ENCODE results near the gene FGF13. TPM values are rescaled to one million over a fixed set of nuclear protein-coding genes. Genes with fewer than 3 reads are reported as not detected.

The FGF13 gene
- total and polyA plus RNA-seq, 2 of the 4 experiments (the other 2 are of a cell fraction): 0.18 TPM; not detected in 1

GRCh38 chrX:138742217-138742616 lies 30.7 kb upstream of the FGF13 start:
- intact Hi-C loops (cut with micrococcal nuclease) (no loop called here), in situ Hi-C loops (cut with MboI; ENCODE audit: low sequenced_read_pairs) (loop anchor here (10.0 kb wide), 1 partner anchor 547 kb away; no protein-coding TSS in a partner anchor), dilution Hi-C loops (cut with HindIII; ENCODE audit: low sequenced_read_pairs, unreplicated experiment) (no loop called here)
- POLR2A ChIA-PET (ENCODE audit: unreplicated experiment): no interaction called here
- H2BK20ac ChIP-seq (ENCODE audit: low read depth, low read length): no peak overlapping the region
- H2BK120ac ChIP-seq (ENCODE audit: low read depth, low read length): no peak overlapping the region
- no peak overlapping the region for H3K23ac ChIP-seq (ENCODE audit: low read depth, low read length)
- H2BK5ac ChIP-seq (ENCODE audit: low read depth, low read length, poor library complexity, severe bottlenecking): no peak overlapping the region
- H3K9me3 ChIP-seq (ENCODE audit: control insufficient read depth, insufficient read depth, low read length): no peaks in the 10 kb centered on the region
- no peaks in the 10 kb centered on the region for H3K27me3 ChIP-seq (ENCODE audit: control insufficient read depth, insufficient read depth, low read length)
- no TSS peak for BruUV-seq (replicated peaks)
- H2AFZ ChIP-seq (replicated peaks; ENCODE audit: low read length, poor library complexity): no peak overlapping the region
- H3K79me1 ChIP-seq (ENCODE audit: low read depth in 1 of 2, low read length in 2 of 2): no peaks in the 10 kb centered on the region
- H2AK9ac ChIP-seq (replicated peaks; ENCODE audit: low read depth, low read length, poor library complexity): no peak overlapping the region
- DNase-seq: no peak
- no peaks in the 10 kb centered on the region for H4K20me1 ChIP-seq (ENCODE audit: insufficient read depth, low read length)
- no peak overlapping the region for H3K4ac ChIP-seq (ENCODE audit: low read depth, low read length)
- 75% methylated on average over 2 of the region's 5 CpGs; no CpG with 5 or more reads in 1 of the 2 experiments for WGBS, 2 experiments (ENCODE audit: extremely low coverage in 2 of 2, insufficient read length in 1 of 2)
- no peak overlapping the region for H3K18ac ChIP-seq (ENCODE audit: low read depth, low read length)
- H3K9ac ChIP-seq (ENCODE audit: low read depth, low read length): no peak overlapping the region
- no peaks in the 10 kb centered on the region for H3K4me1 ChIP-seq (ENCODE audit: control insufficient read depth, insufficient read depth, low read length)
- no peak for ATAC-seq (ENCODE audit: low read depth)
- H2AK5ac ChIP-seq (ENCODE audit: low read depth, low read length): no peak overlapping the region
- no peak overlapping the region for H3K4me3 ChIP-seq (ENCODE audit: insufficient read depth, low read depth, low read length)
- CTCF ChIA-PET: no interaction called here
- no peak overlapping the region for H4K5ac ChIP-seq (ENCODE audit: low read depth, low read length)
- H3K36me3 ChIP-seq (ENCODE audit: control insufficient read depth, insufficient read depth, low read length): no peaks in the 10 kb centered on the region
- H3K4me2 ChIP-seq (ENCODE audit: low read depth, low read length): no peak overlapping the region
- no peaks in the 10 kb centered on the region for H3K9me1 ChIP-seq (ENCODE audit: insufficient read depth, low read length)
- no peak overlapping the region for H3K56ac ChIP-seq (ENCODE audit: extremely low read depth, insufficient read depth, low read length)
- no peak overlapping the region for H2BK15ac ChIP-seq (ENCODE audit: low read depth, low read length)
- no peak overlapping the region for H3K27ac ChIP-seq (ENCODE audit: insufficient read depth, low read length)
- TF ChIP-seq MXI1 (IDR thresholded peaks at IDR 0.05; ENCODE audit: borderline replicate concordance, low read depth, low read length) (no peak), MAZ (IDR thresholded peaks at IDR 0.05; ENCODE audit: borderline replicate concordance, low read depth, low read length) (no peak), RAD21 (IDR thresholded peaks at IDR 0.05; ENCODE audit: low read length) (no peak), SMC3 (IDR thresholded peaks at IDR 0.05; ENCODE audit: low read depth, low read length) (no peak), ELK1 (IDR thresholded peaks at IDR 0.05; ENCODE audit: borderline replicate concordance, low read depth, low read length) (no peak), RFX5 (IDR thresholded peaks at IDR 0.05; ENCODE audit: low read depth, low read length) (no peak), CHD1 (IDR thresholded peaks at IDR 0.05; ENCODE audit: low read depth, low read length) (no peak), USF2 (IDR thresholded peaks at IDR 0.05; ENCODE audit: low read depth, low read length) (no peak), MAFK (IDR thresholded peaks at IDR 0.05; ENCODE audit: low read depth, low read length) (no peak), POLR2A (IDR thresholded peaks at IDR 0.05; ENCODE audit: low read depth, low read length) (no peak), NFE2L2 (IDR thresholded peaks at IDR 0.05; ENCODE audit: low read depth, low read length) (no peak), RCOR1 (IDR thresholded peaks at IDR 0.05; ENCODE audit: insufficient replicate concordance, low read length) (no peak)
- TF ChIP-seq, protein P1, sequence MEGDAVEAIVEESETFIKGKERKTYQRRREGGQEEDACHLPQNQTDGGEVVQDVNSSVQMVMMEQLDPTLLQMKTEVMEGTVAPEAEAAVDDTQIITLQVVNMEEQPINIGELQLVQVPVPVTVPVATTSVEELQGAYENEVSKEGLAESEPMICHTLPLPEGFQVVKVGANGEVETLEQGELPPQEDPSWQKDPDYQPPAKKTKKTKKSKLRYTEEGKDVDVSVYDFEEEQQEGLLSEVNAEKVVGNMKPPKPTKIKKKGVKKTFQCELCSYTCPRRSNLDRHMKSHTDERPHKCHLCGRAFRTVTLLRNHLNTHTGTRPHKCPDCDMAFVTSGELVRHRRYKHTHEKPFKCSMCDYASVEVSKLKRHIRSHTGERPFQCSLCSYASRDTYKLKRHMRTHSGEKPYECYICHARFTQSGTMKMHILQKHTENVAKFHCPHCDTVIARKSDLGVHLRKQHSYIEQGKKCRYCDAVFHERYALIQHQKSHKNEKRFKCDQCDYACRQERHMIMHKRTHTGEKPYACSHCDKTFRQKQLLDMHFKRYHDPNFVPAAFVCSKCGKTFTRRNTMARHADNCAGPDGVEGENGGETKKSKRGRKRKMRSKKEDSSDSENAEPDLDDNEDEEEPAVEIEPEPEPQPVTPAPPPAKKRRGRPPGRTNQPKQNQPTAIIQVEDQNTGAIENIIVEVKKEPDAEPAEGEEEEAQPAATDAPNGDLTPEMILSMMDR (conservative IDR thresholded peaks at IDR 0.05; ENCODE audit: low read depth, low read length): no peak
- H4K91ac ChIP-seq (ENCODE audit: insufficient read depth, low read depth, low read length): no peak overlapping the region
- H4K8ac ChIP-seq (ENCODE audit: low read depth in 2 of 2, low read length in 2 of 2): no peak overlapping the region
- no peak overlapping the region for H3K14ac ChIP-seq (replicated peaks; ENCODE audit: low read depth, low read length)

Data from IMR-90 (cell line).